ENCODE results near the gene ZNF146.
A peak's percentile ranks its signal among the peaks of the same experiment; 100 is the strongest.
"Not testable (repeated sequence)": the region's sequence is repeated elsewhere in the genome, so short reads cannot be mapped to it uniquely, and the experiment has no call there.

The ZNF146 gene

GRCh38 chr19:36214386-36215275, at the start of gene ZNF146, which contains the start of gene ZNF565:
ZNF146 (plus strand) TSS chr19:36215106; CDS start chr19:36236441, 21,335 bp downstream.
ZNF565 (minus strand) TSS chr19:36214665; CDS start chr19:36201985, 12,680 bp downstream.
- peak; percentile 77 to 97 for DNase-seq (ENCODE audit: low read depth in 1 of 2, low spot score in 1 of 2)
- TF ChIP-seq JUND (IDR thresholded peaks at IDR 0.05; ENCODE audit: low read depth), result no peak
- in situ Hi-C loops (cut with HindIII; ENCODE audit: low pct_unique_long_range_greater_than_20kb, low sequenced_read_pairs), result no loop called here

GRCh38 chr19:36169084-36169760, 45.7 kb upstream of the ZNF146 start:
- in situ Hi-C loops (cut with HindIII; ENCODE audit: low pct_unique_long_range_greater_than_20kb, low sequenced_read_pairs), result no loop called here
- TF ChIP-seq JUND (IDR thresholded peaks at IDR 0.05; ENCODE audit: low read depth), result no peak
- no peak for DNase-seq (ENCODE audit: low read depth in 1 of 2, low spot score in 1 of 2)

GRCh38 chr19:36172852-36173251, 42.1 kb upstream of the ZNF146 start:
- no peak for TF ChIP-seq JUND (IDR thresholded peaks at IDR 0.05; ENCODE audit: low read depth)
- no peak for DNase-seq (ENCODE audit: low read depth in 1 of 2, low spot score in 1 of 2)
- in situ Hi-C loops (cut with HindIII; ENCODE audit: low pct_unique_long_range_greater_than_20kb, low sequenced_read_pairs), result no loop called here

- DNase-seq (ENCODE audit: low read depth in 1 of 2, low spot score in 1 of 2); in situ Hi-C loops (cut with HindIII; ENCODE audit: low pct_unique_long_range_greater_than_20kb, low sequenced_read_pairs): not testable (repeated sequence)
These were observed 41.1 kb upstream of the ZNF146 start for GRCh38 chr19:36173846-36174245.

- in situ Hi-C loops (cut with HindIII; ENCODE audit: low pct_unique_long_range_greater_than_20kb, low sequenced_read_pairs); DNase-seq (ENCODE audit: low read depth in 1 of 2, low spot score in 1 of 2): not testable (repeated sequence)
These were observed 35.8 kb upstream of the ZNF146 start for GRCh38 chr19:36179077-36179476.

- DNase-seq (ENCODE audit: low read depth in 1 of 2, low spot score in 1 of 2), result no peak
- in situ Hi-C loops (cut with HindIII; ENCODE audit: low pct_unique_long_range_greater_than_20kb, low sequenced_read_pairs), result no loop called here
- TF ChIP-seq JUND (IDR thresholded peaks at IDR 0.05; ENCODE audit: low read depth), result no peak
These were observed 32.2 kb upstream of the ZNF146 start for GRCh38 chr19:36182612-36183244.

GRCh38 chr19:36183245-36183628, 31.7 kb upstream of the ZNF146 start:
- no peak for TF ChIP-seq JUND (IDR thresholded peaks at IDR 0.05; ENCODE audit: low read depth)
- DNase-seq (ENCODE audit: low read depth in 1 of 2, low spot score in 1 of 2), result no peak
- in situ Hi-C loops (cut with HindIII; ENCODE audit: low pct_unique_long_range_greater_than_20kb, low sequenced_read_pairs), result no loop called here

- DNase-seq (ENCODE audit: low read depth in 1 of 2, low spot score in 1 of 2); in situ Hi-C loops (cut with HindIII; ENCODE audit: low pct_unique_long_range_greater_than_20kb, low sequenced_read_pairs): not testable (repeated sequence)
These were observed 28.2 kb upstream of the ZNF146 start for GRCh38 chr19:36186722-36187121.

GRCh38 chr19:36196249-36196648, 18.7 kb upstream of the ZNF146 start:
- DNase-seq (ENCODE audit: low read depth in 1 of 2, low spot score in 1 of 2), result no peak
- in situ Hi-C loops (cut with HindIII; ENCODE audit: low pct_unique_long_range_greater_than_20kb, low sequenced_read_pairs), result no loop called here
- TF ChIP-seq JUND (IDR thresholded peaks at IDR 0.05; ENCODE audit: low read depth), result no peak

GRCh38 chr19:36198119-36198518, 16.8 kb upstream of the ZNF146 start:
- no peak for TF ChIP-seq JUND (IDR thresholded peaks at IDR 0.05; ENCODE audit: low read depth)
- DNase-seq (ENCODE audit: low read depth in 1 of 2, low spot score in 1 of 2), result no peak
- in situ Hi-C loops (cut with HindIII; ENCODE audit: low pct_unique_long_range_greater_than_20kb, low sequenced_read_pairs), result no loop called here

- in situ Hi-C loops (cut with HindIII; ENCODE audit: low pct_unique_long_range_greater_than_20kb, low sequenced_read_pairs), result no loop called here
- no peak for DNase-seq (ENCODE audit: low read depth in 1 of 2, low spot score in 1 of 2)
- TF ChIP-seq JUND (IDR thresholded peaks at IDR 0.05; ENCODE audit: low read depth), result no peak
These were observed 13.2 kb upstream of the ZNF146 start for GRCh38 chr19:36201684-36202083.

- in situ Hi-C loops (cut with HindIII; ENCODE audit: low pct_unique_long_range_greater_than_20kb, low sequenced_read_pairs), result no loop called here
- TF ChIP-seq JUND (IDR thresholded peaks at IDR 0.05; ENCODE audit: low read depth), result no peak
- no peak for DNase-seq (ENCODE audit: low read depth in 1 of 2, low spot score in 1 of 2)
These were observed 11.6 kb upstream of the ZNF146 start for GRCh38 chr19:36203293-36203692.
